Stimulated activated CD4-positive, alpha-beta T cell treated with anti-CD3 and anti-CD28 coated beads, TNF-alpha, amount 100 ng/mL, for 48 hours (primary cell): ENCODE data around the gene KIF2C.
"Not testable (repeated sequence)": the region's sequence is repeated elsewhere in the genome, so short reads cannot be mapped to it uniquely, and the experiment has no call there.

Source experiments
- DNase-seq, 3 donors: peaks; one replicate each; pipeline ENCODE4 v3.0.0-alpha.2; 2020; ENCODE audit warnings: low read depth in 3 of 3

Gene KIF2C

GRCh38 chr1:44792736-44793502 lies 53.3 kb downstream of the KIF2C start:
- no peak for DNase-seq

GRCh38 chr1:44797886-44798285 lies 58.2 kb downstream of the KIF2C start:
- not testable (repeated sequence) for DNase-seq

DNA sequence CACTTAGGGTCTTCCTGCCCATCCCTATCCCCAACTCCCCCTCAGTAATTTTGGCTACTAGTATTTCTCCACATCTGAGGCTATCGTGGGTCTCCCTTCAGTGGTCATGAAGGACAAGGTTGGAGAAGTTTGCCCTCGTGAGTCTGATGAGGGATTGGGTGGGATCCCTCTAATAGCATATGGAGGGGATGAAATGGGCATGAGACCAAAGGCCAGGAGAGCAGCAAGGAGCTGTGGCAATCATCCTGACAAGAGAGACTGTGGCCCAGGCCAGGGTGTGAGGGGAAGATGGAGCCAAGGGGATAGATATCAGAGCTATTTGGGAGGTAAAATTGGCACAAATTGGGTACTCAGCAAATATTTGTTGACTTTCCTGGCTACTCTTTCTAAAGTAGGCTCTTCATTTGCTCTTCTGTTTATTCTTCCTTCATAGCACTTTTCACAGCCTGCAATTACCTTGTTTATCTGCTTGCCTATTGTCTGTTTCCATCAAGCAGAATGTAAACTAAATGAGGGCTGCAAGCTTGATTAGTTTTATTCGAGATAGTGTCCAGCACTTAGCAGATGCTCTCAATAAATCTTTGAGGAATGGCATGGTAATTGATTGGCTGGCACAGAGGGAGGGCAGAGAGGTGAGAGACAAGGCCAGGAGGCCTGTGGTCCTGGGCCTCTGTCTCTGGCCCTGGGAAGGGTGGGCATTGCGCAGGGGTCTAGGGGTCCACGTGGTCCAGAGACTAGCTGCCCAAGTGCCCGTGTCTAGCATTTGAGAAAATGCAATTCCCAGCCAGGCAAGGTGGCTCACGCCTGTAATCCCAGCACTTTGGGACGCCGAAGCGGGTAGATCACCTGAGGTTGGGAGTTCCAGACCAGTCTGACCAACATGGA lies 59.1 kb downstream of the KIF2C start:
- no peak for DNase-seq

DNA sequence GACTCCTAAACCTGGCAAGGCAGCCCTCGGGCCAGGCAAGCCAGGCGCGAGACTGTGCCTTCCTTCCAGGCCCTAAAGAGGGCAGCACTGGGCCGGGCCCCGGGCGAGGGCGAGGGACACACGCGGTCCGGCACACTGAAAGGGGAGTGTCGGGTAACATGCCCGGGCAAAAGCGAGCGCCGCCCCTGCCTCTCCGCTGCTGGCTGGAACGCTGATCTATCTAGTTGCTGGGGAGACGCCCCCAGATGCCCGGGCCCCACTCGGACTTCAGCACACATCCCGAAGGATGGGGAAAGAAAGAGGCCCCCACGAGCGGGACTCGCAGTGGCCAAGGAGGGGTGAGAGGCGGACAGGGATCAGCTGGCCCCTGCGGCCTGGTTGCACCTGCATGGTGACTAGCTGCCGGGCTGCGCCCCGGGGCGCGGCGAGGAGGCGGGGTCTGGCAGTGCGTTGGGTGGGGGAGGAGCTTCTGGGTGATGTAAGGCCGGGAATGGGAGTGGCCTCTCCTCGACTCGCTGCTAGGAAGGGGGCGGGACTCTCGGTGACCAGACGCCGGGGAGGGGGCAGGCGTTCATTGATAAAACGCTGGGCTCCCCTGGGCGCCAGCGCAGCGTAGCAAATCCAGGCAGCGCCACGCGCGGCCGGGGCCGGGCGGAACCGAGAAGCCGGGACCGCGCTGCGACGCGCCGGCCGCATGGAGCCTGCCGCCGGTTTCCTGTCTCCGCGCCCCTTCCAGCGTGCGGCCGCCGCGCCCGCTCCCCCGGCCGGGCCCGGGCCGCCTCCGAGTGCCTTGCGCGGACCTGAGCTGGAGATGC lies 60.3 kb downstream of the KIF2C start, which contains the start of gene PLK3:
Gene PLK3, plus strand, starts transcription at position 608 of the 815 bp plus-strand sequence. Its CDS starts 87 bp downstream, at position 695.
- DNase-seq: peak; percentile 96 to 100 (median 97)

DNA sequence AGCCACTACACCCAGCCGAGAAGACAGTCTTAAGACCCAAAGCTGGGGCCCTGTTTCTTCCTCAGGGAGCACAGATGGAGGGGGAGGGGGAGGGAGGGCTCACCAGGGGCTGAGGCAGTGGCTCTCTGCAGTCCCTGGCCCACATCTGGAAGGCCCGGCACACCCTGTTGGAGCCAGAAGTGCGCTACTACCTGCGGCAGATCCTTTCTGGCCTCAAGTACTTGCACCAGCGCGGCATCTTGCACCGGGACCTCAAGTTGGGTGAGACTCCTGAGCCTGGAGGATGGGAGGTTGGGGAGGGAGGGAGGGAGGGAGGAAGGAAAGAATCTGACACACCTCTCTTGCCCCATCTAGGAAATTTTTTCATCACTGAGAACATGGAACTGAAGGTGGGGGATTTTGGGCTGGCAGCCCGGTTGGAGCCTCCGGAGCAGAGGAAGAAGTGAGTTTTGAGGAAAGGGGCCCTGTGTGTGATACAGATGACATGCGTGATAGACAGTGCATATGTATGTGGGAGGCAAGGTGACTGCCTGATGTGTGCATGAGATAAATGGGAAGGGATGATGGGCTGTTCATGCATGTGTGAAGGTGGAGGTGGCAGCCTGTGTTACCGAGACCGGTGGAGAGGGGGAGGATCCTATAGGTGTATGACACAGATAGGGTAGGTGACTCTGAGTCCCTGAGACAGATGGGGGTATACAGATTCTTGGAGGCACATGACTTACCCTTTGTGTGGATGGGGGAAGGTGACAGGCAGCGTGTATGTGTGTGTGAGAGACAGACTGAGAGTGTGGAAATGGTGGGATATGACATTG lies 62.1 kb downstream of the KIF2C start:
- DNase-seq: no peak

GRCh38 chr1:44802306-44803061 lies 62.8 kb downstream of the KIF2C start:
- DNase-seq: no peak

DNA sequence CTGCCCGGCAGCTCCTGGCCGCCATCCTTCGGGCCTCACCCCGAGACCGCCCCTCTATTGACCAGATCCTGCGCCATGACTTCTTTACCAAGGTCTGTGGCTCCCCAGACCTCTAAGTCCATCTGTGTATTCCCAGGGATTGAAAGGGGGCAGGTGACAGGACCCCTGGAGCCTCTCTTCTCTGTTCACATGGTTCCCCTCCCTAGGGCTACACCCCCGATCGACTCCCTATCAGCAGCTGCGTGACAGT lies 63.4 kb downstream of the KIF2C start:
- no peak for DNase-seq

GRCh38 chr1:44803312-44804095 lies 63.9 kb downstream of the KIF2C start:
- DNase-seq: no peak

DNA sequence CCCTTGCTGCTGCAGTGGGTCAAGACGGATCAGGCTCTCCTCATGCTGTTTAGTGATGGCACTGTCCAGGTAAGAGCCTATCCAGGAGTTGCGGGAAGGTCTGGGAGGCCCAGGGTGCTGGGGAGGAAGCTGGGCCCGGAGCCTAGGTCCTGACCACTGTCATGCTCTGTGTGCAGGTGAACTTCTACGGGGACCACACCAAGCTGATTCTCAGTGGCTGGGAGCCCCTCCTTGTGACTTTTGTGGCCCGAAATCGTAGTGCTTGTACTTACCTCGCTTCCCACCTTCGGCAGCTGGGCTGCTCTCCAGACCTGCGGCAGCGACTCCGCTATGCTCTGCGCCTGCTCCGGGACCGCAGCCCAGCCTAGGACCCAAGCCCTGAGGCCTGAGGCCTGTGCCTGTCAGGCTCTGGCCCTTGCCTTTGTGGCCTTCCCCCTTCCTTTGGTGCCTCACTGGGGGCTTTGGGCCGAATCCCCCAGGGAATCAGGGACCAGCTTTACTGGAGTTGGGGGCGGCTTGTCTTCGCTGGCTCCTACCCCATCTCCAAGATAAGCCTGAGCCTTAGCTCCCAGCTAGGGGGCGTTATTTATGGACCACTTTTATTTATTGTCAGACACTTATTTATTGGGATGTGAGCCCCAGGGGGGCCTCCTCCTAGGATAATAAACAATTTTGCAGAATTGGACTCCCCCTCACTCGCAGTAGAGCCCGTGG lies 65.8 kb downstream of the KIF2C start:
- DNase-seq: no peak

- no peak for DNase-seq
These were observed 66.5 kb downstream of the KIF2C start for GRCh38 chr1:44806025-44806703.

DNA sequence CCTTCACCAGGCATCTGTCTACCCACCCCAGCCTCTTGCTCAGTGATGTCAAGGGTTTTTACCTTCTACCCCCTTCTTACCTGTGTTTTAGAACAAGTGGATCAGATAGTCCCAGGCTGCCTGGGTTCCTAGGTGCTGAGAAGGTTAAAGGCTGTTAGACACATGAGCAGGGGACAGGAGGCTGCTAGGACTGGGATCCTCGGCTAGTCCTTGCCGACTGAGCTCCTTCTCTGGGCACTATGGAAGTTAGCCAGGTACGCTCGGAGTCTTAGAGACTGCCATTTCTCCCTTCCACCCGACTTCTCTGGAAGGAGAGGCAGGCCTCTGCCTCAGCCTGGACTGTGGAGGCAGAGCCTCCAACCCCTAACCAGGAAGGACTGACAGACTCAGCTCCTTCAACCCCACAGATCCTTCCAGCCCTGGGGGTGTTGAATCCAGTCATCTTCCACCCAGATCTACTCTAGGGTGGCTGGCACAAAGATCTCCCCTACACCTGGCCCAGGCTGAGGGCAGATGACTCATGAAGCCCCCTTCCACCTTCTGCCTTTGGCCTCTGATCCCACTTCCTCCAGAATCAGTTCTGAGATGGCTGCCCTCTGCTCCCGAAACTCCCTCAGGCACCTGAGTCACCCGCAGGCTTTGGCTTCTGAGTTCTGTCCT lies 67.2 kb downstream of the KIF2C start, which contains the start of gene DYNLT4:
Gene DYNLT4, minus strand, starts transcription at position 648 of the 660 bp plus-strand sequence. CDS start 683 bp downstream, outside the sequence.
- no peak for DNase-seq

GRCh38 chr1:44807364-44808062 lies 67.9 kb downstream of the KIF2C start:
- peak; percentile 83 to 88 (median 85) for DNase-seq

DNA sequence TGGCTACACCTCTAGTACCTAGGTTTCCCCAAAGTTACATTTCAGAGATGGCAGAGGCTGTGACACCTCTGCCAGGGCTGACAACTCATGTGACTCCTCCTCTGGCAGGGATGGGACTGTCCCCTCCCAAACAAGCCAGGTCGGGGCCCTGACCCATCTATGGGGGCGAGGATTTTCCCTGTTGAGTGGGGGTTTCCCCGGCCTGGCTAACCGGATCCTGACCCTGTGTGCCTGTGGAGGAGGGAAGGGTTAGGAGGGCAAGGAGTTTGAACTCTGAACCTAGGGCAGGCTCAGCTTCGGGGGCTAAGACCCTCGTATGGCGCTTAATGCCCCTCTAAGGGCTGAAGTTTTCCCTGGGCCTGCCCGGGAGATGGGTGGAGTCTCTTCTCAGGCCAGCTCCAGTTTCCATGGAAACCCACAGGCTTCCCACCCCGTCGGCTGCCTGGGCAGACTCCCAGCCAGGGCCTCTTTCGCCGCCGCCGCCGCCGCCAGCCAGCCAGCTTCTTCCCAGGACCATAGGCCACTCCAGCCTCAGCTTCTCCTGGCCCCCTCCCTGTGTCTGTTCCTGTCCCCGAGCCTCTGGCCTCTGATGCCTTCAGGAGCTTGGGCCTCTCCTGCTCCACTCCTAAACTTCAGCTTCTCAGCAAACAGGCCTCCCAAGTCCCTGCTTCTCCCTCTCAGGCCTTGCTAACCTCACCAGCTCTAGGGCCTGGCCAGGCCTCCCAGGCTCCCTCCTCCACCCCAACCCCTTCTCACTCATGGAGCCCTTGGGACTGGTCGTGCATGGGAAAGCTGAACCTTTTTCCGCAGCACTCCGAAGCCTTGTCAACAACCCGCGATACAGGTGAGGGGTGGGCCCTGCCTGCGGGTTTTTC lies 68.7 kb downstream of the KIF2C start, which contains the start of gene BTBD19:
Gene BTBD19, plus strand, starts transcription at position 461 of the 875 bp plus-strand sequence. Its CDS starts 298 bp downstream, at position 759.
- peak; percentile 71 to 77 (median 76) for DNase-seq

- peak; percentile 78 to 86 (median 82) for DNase-seq
These were observed 69.6 kb downstream of the KIF2C start for GRCh38 chr1:44808938-44809917.
